HG03571 (cell line): ENCODE measurements around the gene TRPV2.
"Not testable (repeated sequence)": the region's sequence is repeated elsewhere in the genome, so short reads cannot be mapped to it uniquely, and the experiment has no call there.

Experiments used
- ATAC-seq: cut with Tn5 transposase; IDR thresholded peaks from one replicate; pipeline ENCODE4 v1.9.1; 2021; ENCODE audit not compliant: unreplicated experiment

The TRPV2 gene

DNA sequence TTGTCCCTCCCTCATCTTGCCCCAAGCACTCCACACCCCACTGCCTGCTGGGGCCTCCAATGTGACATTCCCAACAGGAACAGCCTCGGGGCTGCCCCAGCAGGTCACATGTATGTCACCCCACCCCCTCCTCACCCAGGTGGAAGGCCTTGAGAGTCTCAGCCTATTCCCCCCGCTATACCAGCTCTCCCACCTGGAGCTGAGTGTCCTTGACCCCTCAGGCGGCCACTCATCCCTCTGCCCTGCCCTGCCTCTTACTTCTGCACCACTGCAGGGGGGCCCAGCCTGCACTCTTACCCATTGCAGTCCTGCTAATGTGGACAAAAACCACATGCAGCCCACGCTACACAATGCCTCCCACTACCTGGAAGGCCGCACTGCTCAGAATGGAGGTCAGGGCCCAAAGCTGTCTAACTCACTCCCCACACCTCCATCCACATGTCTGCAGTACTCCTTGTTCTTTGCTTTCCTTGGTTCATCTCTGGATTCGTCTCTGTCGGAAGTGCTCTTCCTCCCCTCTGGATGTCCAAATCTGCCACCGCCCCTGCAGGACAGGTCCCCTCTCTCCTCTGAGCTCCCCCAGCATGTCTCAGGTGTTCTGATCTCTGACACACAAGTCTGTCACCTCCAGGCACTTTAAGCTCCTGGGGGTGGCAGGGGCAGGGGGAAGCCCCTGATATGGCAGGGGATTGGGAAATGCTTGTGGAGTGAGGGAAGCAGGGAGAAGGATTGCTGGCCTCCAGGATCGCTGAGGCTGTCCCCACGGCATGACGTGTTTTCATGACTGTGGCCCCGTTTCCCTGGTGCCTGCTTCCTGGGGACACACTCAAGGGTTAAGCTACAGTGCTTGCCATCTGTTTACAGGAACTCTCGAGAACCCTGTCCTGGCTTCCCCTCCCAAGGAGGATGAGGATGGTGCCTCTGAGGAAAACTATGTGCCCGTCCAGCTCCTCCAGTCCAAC lies 20.8 kb downstream of the TRPV2 start:
- ATAC-seq = no peak

- no peak for ATAC-seq
These were observed 21.7 kb downstream of the TRPV2 start for GRCh38 chr17:16437083-16437482.

- ATAC-seq = peak; percentile 7
These were observed 22.8 kb downstream of the TRPV2 start for GRCh38 chr17:16438173-16438556.

DNA sequence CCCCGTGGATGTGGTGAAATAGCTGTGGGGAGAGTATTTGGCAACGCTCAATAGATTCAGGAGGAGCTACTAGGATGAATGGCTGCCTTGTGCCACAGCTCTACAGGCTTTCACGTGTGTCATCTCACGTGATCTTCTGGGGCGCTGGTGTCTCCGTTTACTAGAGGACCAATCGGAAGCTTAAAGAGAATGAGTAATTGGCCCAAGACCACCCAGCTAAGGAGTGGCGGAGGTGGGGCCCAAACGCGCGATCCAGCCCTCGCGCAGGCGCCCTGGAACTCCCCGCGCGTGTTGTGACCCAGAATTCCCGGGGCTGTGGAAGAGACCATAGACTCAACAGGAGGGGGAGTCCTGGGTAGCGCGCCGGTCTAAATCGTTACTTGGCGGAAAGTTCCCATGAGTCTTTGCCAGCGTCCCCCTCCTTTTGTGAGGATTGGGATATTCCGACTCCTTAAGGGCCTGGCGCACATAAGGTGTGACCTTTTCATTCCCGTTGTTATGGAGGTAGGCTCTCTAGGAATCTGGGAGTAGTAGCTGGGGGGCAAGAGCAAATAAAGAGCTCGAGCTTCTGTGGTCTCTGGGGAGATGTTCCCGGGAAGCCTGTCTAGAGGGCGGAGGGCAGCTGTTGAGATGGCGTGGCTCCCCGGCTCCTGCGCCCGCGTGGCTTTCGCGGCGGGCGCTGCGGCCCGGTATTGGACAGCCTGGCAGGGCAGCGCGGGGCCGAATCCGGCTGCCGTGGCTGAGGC lies 23.4 kb downstream of the TRPV2 start:
- peak; percentile 64 for ATAC-seq

- ATAC-seq = peak; percentile 13
These were observed 24.0 kb downstream of the TRPV2 start for GRCh38 chr17:16439303-16439791.

DNA sequence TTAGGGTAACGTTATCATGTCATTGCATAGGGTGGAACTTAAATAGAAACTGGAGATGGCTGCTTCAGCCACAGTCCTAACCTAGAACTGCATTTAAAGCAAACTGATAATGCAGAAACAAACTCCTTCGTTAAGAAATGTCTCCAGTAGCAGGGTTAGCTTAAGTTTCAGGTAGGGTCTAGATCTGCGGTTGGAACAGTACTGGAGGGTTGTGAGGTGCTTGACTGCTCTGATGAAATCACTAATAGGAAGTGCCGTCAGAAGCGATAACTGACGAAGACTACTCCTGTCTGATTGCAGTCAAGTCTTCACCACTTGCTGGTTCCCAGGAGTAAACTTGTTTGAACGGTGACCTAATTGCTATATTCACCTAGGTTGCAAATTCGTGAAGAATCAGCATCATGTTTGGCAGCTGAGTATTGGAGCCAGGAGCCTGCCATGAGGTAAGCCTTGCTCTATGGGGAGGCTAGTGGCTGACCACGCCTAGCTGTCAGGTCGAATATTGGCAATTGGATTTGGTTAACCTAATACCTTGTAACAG lies 24.5 kb downstream of the TRPV2 start:
- ATAC-seq = no peak

DNA sequence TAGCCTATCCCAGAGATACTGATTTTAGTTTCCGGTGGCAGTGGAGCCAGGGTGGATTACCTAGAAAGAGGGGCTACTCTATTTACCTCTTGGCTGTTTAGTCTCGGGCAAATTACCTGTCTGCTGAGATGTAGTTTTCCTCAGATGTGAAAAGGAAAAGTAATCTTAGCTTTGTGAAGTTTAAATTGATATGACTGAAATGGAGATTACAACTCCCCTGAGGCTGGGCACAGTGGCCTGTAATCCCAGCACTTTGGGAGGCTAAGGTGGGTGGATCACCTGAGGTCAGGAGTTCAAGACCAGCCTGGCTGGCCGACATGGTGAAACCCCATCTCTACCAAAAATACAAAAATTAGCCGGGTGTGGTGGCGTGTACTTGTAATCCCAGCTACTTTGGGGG lies 25.0 kb downstream of the TRPV2 start:
- ATAC-seq = not testable (repeated sequence)

GRCh38 chr17:16440901-16441629 lies 25.7 kb downstream of the TRPV2 start:
- no peak for ATAC-seq

DNA sequence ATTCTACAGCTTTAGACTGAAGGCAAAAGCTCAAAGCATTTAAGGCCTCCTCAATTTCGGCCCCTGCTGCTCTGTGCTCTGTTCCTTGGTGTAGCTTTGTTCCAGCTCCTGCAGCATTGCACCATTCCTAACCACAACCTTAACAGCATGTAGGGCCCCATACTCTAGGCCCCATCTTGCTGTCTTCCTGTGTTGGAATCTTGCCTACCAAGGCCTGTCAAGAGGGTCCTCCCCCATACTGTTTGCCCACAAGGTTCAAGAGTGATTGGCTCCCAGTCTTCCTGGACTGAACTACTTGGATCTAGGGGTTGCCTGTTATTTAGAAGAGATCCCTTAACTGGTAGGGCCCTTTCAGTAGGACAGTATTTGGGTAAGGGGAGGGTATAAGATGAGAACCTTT lies 26.8 kb downstream of the TRPV2 start:
- ATAC-seq = no peak

DNA sequence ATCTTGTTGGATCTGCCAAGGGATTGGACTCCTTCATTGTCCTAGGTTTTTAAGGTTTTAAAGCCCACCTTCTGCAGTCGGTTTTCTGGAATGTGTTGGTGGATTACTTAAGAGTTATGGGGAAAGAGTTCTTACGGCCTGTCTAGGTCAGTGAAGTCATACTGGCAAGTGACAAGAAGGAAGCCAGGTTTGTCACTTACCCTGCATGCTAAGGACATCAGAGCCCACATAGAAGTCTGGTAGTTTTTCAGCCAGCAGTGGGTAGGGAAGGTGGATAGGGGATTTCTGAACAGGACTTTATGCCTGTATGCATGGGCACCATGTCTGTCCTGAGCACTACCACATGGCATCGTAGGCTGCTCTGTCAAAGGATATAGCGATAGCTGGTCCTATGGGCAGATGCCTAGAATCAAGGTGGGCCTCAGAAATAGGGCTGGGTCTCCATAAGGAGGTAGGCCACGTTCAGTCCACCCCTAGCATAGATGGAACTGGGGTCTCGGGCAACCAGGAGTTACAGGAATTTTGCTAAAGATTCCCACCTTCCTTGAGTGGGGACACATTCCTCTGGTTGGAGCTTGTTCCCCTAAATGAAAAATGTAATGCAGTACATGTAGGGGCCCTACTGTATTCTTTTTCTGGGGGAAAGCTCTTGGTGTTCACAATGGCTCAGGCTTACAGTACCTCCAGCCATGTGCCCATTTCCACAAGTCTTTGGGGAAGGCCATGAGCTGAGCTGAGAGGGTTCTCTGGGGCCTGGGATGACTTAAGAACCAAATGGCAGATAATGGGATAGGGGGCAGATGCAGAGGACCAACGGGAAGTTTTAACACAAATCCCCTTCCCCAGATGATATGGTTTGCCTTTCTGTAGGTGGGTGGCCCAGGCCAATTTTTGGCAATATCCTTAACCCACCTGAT lies 27.5 kb downstream of the TRPV2 start:
- ATAC-seq = no peak

DNA sequence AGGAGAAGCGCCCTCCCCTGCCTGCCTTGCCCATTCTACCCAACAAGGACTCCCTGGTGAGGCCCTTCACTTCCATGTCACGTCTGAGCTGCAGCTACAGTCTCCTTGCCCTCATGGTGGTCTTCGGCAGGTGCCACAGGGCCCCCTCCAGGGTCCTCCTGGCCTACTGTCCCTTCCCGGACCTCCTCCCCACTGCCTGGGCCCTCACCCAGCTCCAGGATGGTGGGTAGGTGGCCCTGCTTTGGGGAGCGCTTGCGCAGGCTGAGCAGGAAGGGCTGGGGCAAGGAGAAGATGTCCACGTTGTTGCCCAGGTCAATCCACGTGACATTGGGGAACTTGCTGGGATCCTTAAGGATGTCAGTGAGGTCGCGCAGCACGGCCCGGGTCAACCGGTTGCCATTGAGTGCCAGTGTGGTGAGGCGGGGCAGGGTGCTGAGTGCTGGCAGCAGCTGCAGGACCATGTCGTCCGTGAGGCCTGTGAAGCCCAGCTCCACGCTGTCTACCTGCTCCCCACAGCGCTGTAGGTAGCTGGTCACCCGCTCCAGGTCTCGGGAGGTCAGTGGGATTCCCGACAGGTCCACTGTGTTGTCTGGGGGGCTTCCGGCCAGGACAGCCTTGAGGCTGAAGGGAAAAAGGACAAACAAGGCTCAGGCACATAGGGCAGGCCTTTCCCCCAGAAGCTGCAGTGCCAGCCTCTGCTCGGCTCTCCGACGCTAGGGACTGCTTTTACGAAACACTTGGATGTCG lies 28.3 kb downstream of the TRPV2 start:
- no peak for ATAC-seq

DNA sequence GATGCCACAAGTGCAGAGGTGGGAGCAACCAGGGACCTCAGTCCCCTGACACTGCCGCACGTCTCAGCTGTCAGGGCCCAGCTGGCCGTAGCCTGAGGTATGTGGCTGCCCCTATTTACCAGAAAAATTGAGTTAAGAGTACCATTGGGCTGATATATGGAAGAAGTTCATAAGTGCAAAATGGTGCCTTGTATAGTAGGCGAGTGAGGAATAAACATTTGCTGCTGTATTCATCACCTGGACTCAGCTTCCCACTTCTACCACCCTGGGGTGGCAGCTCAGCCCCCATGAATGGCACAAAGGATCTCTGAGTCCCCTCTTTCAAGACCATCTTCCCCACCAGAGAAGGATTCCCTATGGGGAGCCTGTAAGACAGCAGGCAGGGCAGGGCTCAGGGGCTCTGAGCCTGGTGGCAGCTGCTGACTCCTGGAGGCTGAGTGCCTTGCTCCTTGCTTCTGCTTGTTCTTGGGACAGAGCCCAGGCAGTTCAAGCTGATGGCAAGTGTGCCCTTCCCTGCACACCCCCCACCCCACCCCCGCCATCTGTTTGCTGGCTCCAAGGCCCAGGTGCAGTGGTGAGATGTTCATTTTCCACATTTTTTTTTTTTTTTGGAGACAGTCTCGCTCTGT lies 29.0 kb downstream of the TRPV2 start:
- no peak for ATAC-seq

- no peak for ATAC-seq
These were observed 31.1 kb downstream of the TRPV2 start for GRCh38 chr17:16446338-16446983.

- no peak for ATAC-seq
These were observed 32.3 kb downstream of the TRPV2 start for GRCh38 chr17:16447676-16448075.

- no peak for ATAC-seq
These were observed 33.1 kb downstream of the TRPV2 start for GRCh38 chr17:16448490-16448889.

- no peak for ATAC-seq
These were observed 33.8 kb downstream of the TRPV2 start for GRCh38 chr17:16449121-16449570.

- ATAC-seq = no peak
These were observed 34.7 kb downstream of the TRPV2 start for GRCh38 chr17:16450028-16450427.

GRCh38 chr17:16452268-16452667 lies 36.9 kb downstream of the TRPV2 start:
- not testable (repeated sequence) for ATAC-seq
